H1 (cell line): ENCODE measurements around the gene GPR180. TPM values are rescaled to one million over a fixed set of nuclear protein-coding genes. Genes with fewer than 3 reads are reported as not detected.

Source experiments
- CTCF ChIA-PET: fragments of 300-600 bp; sonication (Branson Sonifier 250); formaldehyde crosslinking; loops from one replicate; lab custom pipeline; 2021; ENCODE audit not compliant: partially characterized antibody; lab: Charles Lee
- POLR2A ChIA-PET: fragments of 300-600 bp; sonication (Branson Sonifier 250); formaldehyde crosslinking; loops from one replicate; lab custom pipeline; 2021; ENCODE audit warnings: inconsistent platforms; ENCODE audit not compliant: partially characterized antibody; lab: Charles Lee
- DNase-seq, 2 experiments: peaks; one replicate each; pipeline versions ENCODE4 v3.0.0 to v3.0.0-alpha.2; 2010 to 2022; ENCODE audit warnings: low spot score in 2 of 2, low read depth in 1 of 2, mixed read lengths in 1 of 2
- FAIRE-seq: peaks from 2 replicates; lab custom pipeline; 2011; peaks lifted over from hg19 to GRCh38; lab: Jason Lieb, UNC
- H2AFZ ChIP-seq: 2 replicates; pipeline ENCODE4 v1.8.1; 2012; ENCODE audit warnings: low read length, inconsistent platforms
- H2AK5ac ChIP-seq: 2 replicates; pipeline ENCODE4 v1.6.1; 2013; ENCODE audit warnings: low read depth, low read length
- H2BK120ac ChIP-seq: replicated peaks from 2 replicates; pipeline ENCODE3; 2013; ENCODE audit warnings: low read depth, low read length, inconsistent platforms
- H2BK12ac ChIP-seq: 2 replicates; pipeline ENCODE4 v1.6.1; 2013; ENCODE audit warnings: low read depth, low read length
- H2BK15ac ChIP-seq: 2 replicates; pipeline ENCODE4 v1.6.1; 2013; ENCODE audit warnings: low read length
- H2BK20ac ChIP-seq: 2 replicates; pipeline ENCODE4 v1.6.1; 2013; ENCODE audit warnings: low read length
- H2BK5ac ChIP-seq: 2 replicates; pipeline ENCODE4 v1.6.1; 2013; ENCODE audit warnings: low read depth, low read length
- H3K14ac ChIP-seq: 2 replicates; pipeline ENCODE4 v1.6.1; 2013; ENCODE audit warnings: inconsistent platforms; ENCODE audit not compliant: insufficient read length
- H3K18ac ChIP-seq: 2 replicates; pipeline ENCODE4 v1.6.1; 2013; ENCODE audit warnings: low read length; ENCODE audit errors: extremely low read depth
- H3K23ac ChIP-seq: 2 replicates; pipeline ENCODE4 v1.6.1; 2013; ENCODE audit warnings: inconsistent platforms; ENCODE audit not compliant: insufficient read length
- H3K23me2 ChIP-seq: 2 replicates; pipeline ENCODE4 v1.6.1; 2013; ENCODE audit warnings: low read depth, low read length
- H3K27ac ChIP-seq: 2 replicates; pipeline ENCODE4 v1.6.1; 2011; ENCODE audit warnings: low read depth, low read length, inconsistent platforms
- H3K27me3 ChIP-seq, 4 experiments: replicated peaks in 1 of 4; 1 replicate in 1 of 4; 2 replicates in 3 of 4; pipeline versions ENCODE4 v1.6.1 to v1.8.1; 2011 to 2013; ENCODE audit warnings: low read length in 3 of 4, mild to moderate bottlenecking in 3 of 4, inconsistent platforms in 2 of 4, mixed read lengths in 2 of 4, moderate library complexity in 1 of 4; ENCODE audit not compliant: control insufficient read depth in 3 of 4, insufficient read depth in 3 of 4; ENCODE audit errors: extremely low read depth in 1 of 4
- H3K36me3 ChIP-seq, 4 experiments: 2 replicates each; pipeline versions ENCODE4 v1.6.1 to v1.8.1; 2011 to 2013; ENCODE audit warnings: mild to moderate bottlenecking in 4 of 4, low read length in 3 of 4, moderate library complexity in 2 of 4, control low read depth in 1 of 4, inconsistent platforms in 1 of 4; ENCODE audit not compliant: insufficient read depth in 4 of 4, control insufficient read depth in 2 of 4
- H3K4ac ChIP-seq: replicated peaks from 2 replicates; pipeline ENCODE3; 2013; ENCODE audit warnings: low read length, low read depth, mixed read lengths, inconsistent platforms; ENCODE audit not compliant: insufficient read length
- H3K4me1 ChIP-seq, 4 experiments: replicated peaks in 1 of 4; 1 replicate in 1 of 4; 2 replicates in 3 of 4; pipeline versions ENCODE4 v1.6.1 to v1.8.1; 2011 to 2013; ENCODE audit warnings: low read length in 3 of 4, inconsistent platforms in 2 of 4, mixed read lengths in 1 of 4; ENCODE audit not compliant: insufficient read depth in 4 of 4, control insufficient read depth in 3 of 4
- H3K4me2 ChIP-seq, 2 experiments: 2 replicates each; pipeline versions ENCODE4 v1.6.1 to v1.8.1; 2011 to 2013; ENCODE audit warnings: low read depth in 2 of 2, low read length in 2 of 2, control low read depth in 1 of 2, inconsistent platforms in 1 of 2, mild to moderate bottlenecking in 1 of 2; ENCODE audit not compliant: insufficient read depth in 1 of 2
- H3K4me3 ChIP-seq, 4 experiments: fragments of 200-600, 300-600 bp in 1 of 4; sonication (generic), shearing (Covaris generic), sonication (Bioruptor Twin) in 1 of 4; 2 replicates each; pipeline versions ENCODE4 v1.5.1 to v1.8.1; 2011 to 2016; ENCODE audit warnings: low read length in 4 of 4, low read depth in 3 of 4, control low read depth in 2 of 4, inconsistent platforms in 2 of 4, mild to moderate bottlenecking in 2 of 4, mixed read lengths in 1 of 4, moderate library complexity in 1 of 4; ENCODE audit not compliant: insufficient read depth in 2 of 4; ENCODE audit errors: extremely low read depth in 1 of 4
- H3K56ac ChIP-seq: replicated peaks from 2 replicates; pipeline ENCODE3; 2013; ENCODE audit warnings: low read depth, mild to moderate bottlenecking, mixed read lengths, low read length, inconsistent platforms; ENCODE audit not compliant: insufficient read length
- H3K79me1 ChIP-seq: 2 replicates; pipeline ENCODE4 v1.6.1; 2013; ENCODE audit warnings: low read depth, low read length, control low read depth
- H3K79me2 ChIP-seq, 2 experiments: 2 replicates each; pipeline versions ENCODE4 v1.6.1 to v1.8.1; 2012 to 2013; ENCODE audit warnings: low read length in 2 of 2, mild to moderate bottlenecking in 2 of 2, inconsistent platforms in 1 of 2; ENCODE audit not compliant: insufficient read depth in 2 of 2, control insufficient read depth in 1 of 2
- H3K9ac ChIP-seq, 4 experiments: replicated peaks in 1 of 4; 1 replicate in 1 of 4; 2 replicates in 3 of 4; pipeline versions ENCODE4 v1.6.1 to v1.8.1; 2011 to 2013; ENCODE audit warnings: low read depth in 3 of 4, low read length in 3 of 4, control low read depth in 2 of 4, mild to moderate bottlenecking in 2 of 4, moderate library complexity in 2 of 4, inconsistent platforms in 1 of 4; ENCODE audit errors: extremely low read depth in 1 of 4
- H3K9me3 ChIP-seq, 2 experiments: 2 replicates each; pipeline versions ENCODE4 v1.6.1 to v1.8.1; 2012 to 2013; ENCODE audit warnings: mild to moderate bottlenecking in 2 of 2, moderate library complexity in 2 of 2, control low read depth in 1 of 2, inconsistent platforms in 1 of 2, low read depth in 1 of 2, low read length in 1 of 2, mixed read lengths in 1 of 2; ENCODE audit not compliant: insufficient read depth in 2 of 2
- H4K20me1 ChIP-seq, 2 experiments: replicated peaks in 1 of 2; 2 replicates each; pipeline versions ENCODE3 to v1.8.1; 2011 to 2013; ENCODE audit warnings: inconsistent platforms in 2 of 2, low read length in 2 of 2, mild to moderate bottlenecking in 1 of 2; ENCODE audit not compliant: insufficient read depth in 2 of 2, control insufficient read depth in 1 of 2
- H4K5ac ChIP-seq: 2 replicates; pipeline ENCODE4 v1.6.1; 2013; ENCODE audit warnings: low read length, low read depth, mixed read lengths, inconsistent platforms; ENCODE audit not compliant: insufficient read length
- H4K8ac ChIP-seq: 2 replicates; pipeline ENCODE4 v1.8.0; 2013; ENCODE audit warnings: mild to moderate bottlenecking, moderate library complexity, low read length, inconsistent platforms; ENCODE audit not compliant: insufficient read depth; ENCODE audit errors: extremely low read depth
- H4K91ac ChIP-seq: replicated peaks from 2 replicates; pipeline ENCODE3; 2013; ENCODE audit warnings: low read length, mixed read lengths, inconsistent platforms; ENCODE audit not compliant: insufficient read length
- CHD2 ChIP-seq: IDR thresholded peaks from 2 replicates; pipeline ENCODE4 v1.6.1; 2012; ENCODE audit warnings: low read length, improper control_type of control experiment
- GTF2F1 ChIP-seq: IDR thresholded peaks from 2 replicates; pipeline ENCODE4 v1.6.1; 2012; ENCODE audit warnings: low read depth, low read length, improper control_type of control experiment, borderline replicate concordance
- HDAC6 ChIP-seq: IDR thresholded peaks from one replicate; pipeline ENCODE4 v1.7.1; 2012; ENCODE audit warnings: low read depth, mild to moderate bottlenecking, inconsistent platforms, low read length, moderate library complexity
- RFX5 ChIP-seq: IDR thresholded peaks from 2 replicates; pipeline ENCODE4 v1.6.1; 2011; ENCODE audit warnings: low read depth, low read length, improper control_type of control experiment, borderline replicate concordance
- TAF7 ChIP-seq: optimal IDR thresholded peaks from 2 replicates; pipeline ENCODE3; 2011; ENCODE audit warnings: low read depth, mild to moderate bottlenecking, inconsistent platforms, low read length, moderate library complexity, borderline replicate concordance
- WGBS, 2 experiments: shearing (Covaris generic) in 1 of 2; methylation state at CpG; one replicate each; pipeline versions ENCODE4 v1.1.6 to v1.1.7; 2013 to 2015; ENCODE audit warnings: low lambda C conversion rate in 2 of 2, mixed read lengths in 2 of 2, inconsistent platforms in 1 of 2, low coverage in 1 of 2, missing lambda C conversion rate in 1 of 2; ENCODE audit not compliant: insufficient replicate concordance in 2 of 2, insufficient coverage in 1 of 2, insufficient read length in 1 of 2; ENCODE audit errors: extremely low coverage in 1 of 2, missing lambda C conversion rate in 1 of 2; 5-methylcytosine and 5-hydroxymethylcytosine counted together
- polyA plus RNA-seq, 7 experiments: library from polyadenylated mRNA; depleted of rRNA in 3 of 7; stranded (reverse) in 5 of 7; unstranded in 2 of 7; fragments of >200 nt in 5 of 7; fragments of 200-250 nt in 2 of 7; gene quantifications; 1 replicate in 5 of 7; 2 replicates in 1 of 7; 4 replicates in 1 of 7; pipeline versions ENCODE4 v1.2.1 to v1.2.3, GENCODE V29; 2011 to 2013; ENCODE audit warnings: missing spikeins in 2 of 7, mixed read lengths in 2 of 7
- total RNA-seq: library from RNA; stranded (reverse); fragmentation: NEBNext Ultra II Directional; extraction: Animal tissue kit (Norgen Biotek cat#: 25700); gene quantifications from 2 replicates; pipeline ENCODE4 v1.2.1, GENCODE V29; 2021
- TF ChIP-seq, protein P1 (sequence below), 3 experiments: IDR thresholded peaks; 1 replicate in 2 of 3; 2 replicates in 1 of 3; pipeline versions ENCODE4 v1.5.1 to v1.6.1; 2011; ENCODE audit warnings: low read length in 3 of 3, mild to moderate bottlenecking in 3 of 3, inconsistent platforms in 2 of 3, low read depth in 1 of 3, moderate library complexity in 1 of 3; ENCODE audit not compliant: insufficient read depth in 1 of 3; ENCODE audit errors: control extremely low read depth in 1 of 3
- TF ChIP-seq, protein P2 (sequence below): IDR thresholded peaks from 2 replicates; pipeline ENCODE4 v1.6.1; 2011; ENCODE audit warnings: low read length, improper control_type of control experiment
- TF ChIP-seq, protein P3 (sequence below): IDR thresholded peaks from 2 replicates; pipeline ENCODE4 v1.6.1; 2012; ENCODE audit warnings: low read length, inconsistent platforms

Gene GPR180
- total and polyA plus RNA-seq, 2 of the 8 experiments (the other 6 are each of a cell fraction or from before 2014, with no cell fraction given): 1.8 to 4.8 TPM

DNA sequence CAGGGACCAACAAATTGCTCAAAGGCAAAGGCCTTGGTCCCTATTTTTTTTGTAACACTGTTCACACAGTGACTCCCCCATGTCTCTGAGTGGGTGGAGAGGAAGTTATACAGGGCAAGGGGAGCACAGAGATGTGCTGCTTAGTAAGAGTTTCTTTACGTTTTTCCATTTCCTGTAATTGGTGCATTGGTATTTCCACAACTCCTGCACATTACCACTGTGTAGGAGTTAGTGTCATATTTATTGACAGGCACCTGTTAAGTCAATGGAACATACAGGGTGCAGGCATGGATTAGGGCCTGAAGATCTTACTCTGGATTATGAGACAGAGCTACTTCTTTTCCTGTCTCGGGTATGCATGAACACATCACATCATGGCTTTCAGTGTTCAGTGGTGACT is 65.5 kb downstream of the GPR180 start:
- Histone ChIP-seq H2BK5ac (no peak overlapping the region), H3K9ac (no peak overlapping the region), H2BK15ac (no peak overlapping the region; the same call in 1 of the 2 replicates), H3K79me2 (no peaks in the 10 kb centered on the region), H4K5ac (no peak overlapping the region), H3K9me3 (no peaks in the 10 kb centered on the region), H3K4ac (no peak overlapping the region), H2BK120ac (no peak overlapping the region), H3K14ac (no peak overlapping the region), H4K8ac (no peak overlapping the region), H3K18ac (no peak overlapping the region), H3K4me1 (peaks cover 0 to 2% (median 0%) of the 10 kb centered on the region in 4 experiments; a peak in 2 of 7 replicates), H3K36me3 (no peaks in the 10 kb centered on the region), H2BK20ac (no peak overlapping the region), H3K4me3 (no peak overlapping the region), H3K27me3 (no peaks in the 10 kb centered on the region), H2AK5ac (no peak overlapping the region), H4K20me1 (no peaks in the 10 kb centered on the region), H3K4me2 (no peak overlapping the region), H3K23me2 (no peaks in the 10 kb centered on the region), H3K27ac (no peak overlapping the region), H3K79me1 (no peaks in the 10 kb centered on the region), H3K56ac (no peak overlapping the region), H2BK12ac (no peak overlapping the region), H4K91ac (no peak overlapping the region), H2AFZ (no peak overlapping the region), H3K23ac (no peak overlapping the region)
- ChIA-PET CTCF (interaction anchor here (1.0 to 2.4 kb wide), 2 partner anchors 8 to 10 kb away, joined by 3 to 14 read pairs; no protein-coding TSS in a partner anchor), POLR2A (no interaction called here)
- FAIRE-seq (no peak), DNase-seq (no peak)
- WGBS, 2 experiments: 82% methylated on average over 2 of the region's 2 CpGs; no CpG with 5 or more reads in 1 of the 2 experiments
- TF ChIP-seq RFX5: no peak
- no peak for TF ChIP-seq TAF7
- TF ChIP-seq, protein P1, sequence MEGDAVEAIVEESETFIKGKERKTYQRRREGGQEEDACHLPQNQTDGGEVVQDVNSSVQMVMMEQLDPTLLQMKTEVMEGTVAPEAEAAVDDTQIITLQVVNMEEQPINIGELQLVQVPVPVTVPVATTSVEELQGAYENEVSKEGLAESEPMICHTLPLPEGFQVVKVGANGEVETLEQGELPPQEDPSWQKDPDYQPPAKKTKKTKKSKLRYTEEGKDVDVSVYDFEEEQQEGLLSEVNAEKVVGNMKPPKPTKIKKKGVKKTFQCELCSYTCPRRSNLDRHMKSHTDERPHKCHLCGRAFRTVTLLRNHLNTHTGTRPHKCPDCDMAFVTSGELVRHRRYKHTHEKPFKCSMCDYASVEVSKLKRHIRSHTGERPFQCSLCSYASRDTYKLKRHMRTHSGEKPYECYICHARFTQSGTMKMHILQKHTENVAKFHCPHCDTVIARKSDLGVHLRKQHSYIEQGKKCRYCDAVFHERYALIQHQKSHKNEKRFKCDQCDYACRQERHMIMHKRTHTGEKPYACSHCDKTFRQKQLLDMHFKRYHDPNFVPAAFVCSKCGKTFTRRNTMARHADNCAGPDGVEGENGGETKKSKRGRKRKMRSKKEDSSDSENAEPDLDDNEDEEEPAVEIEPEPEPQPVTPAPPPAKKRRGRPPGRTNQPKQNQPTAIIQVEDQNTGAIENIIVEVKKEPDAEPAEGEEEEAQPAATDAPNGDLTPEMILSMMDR (IDR thresholded peaks at IDR 0.05; ENCODE audit: control extremely low read depth in 1 of 3, insufficient read depth in 1 of 3, low read depth in 1 of 3, low read length in 3 of 3): no peak
- TF ChIP-seq, protein P2, sequence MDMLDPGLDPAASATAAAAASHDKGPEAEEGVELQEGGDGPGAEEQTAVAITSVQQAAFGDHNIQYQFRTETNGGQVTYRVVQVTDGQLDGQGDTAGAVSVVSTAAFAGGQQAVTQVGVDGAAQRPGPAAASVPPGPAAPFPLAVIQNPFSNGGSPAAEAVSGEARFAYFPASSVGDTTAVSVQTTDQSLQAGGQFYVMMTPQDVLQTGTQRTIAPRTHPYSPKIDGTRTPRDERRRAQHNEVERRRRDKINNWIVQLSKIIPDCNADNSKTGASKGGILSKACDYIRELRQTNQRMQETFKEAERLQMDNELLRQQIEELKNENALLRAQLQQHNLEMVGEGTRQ: no peak
- no peak for TF ChIP-seq GTF2F1
- TF ChIP-seq CHD2: no peak
- TF ChIP-seq, protein P3, sequence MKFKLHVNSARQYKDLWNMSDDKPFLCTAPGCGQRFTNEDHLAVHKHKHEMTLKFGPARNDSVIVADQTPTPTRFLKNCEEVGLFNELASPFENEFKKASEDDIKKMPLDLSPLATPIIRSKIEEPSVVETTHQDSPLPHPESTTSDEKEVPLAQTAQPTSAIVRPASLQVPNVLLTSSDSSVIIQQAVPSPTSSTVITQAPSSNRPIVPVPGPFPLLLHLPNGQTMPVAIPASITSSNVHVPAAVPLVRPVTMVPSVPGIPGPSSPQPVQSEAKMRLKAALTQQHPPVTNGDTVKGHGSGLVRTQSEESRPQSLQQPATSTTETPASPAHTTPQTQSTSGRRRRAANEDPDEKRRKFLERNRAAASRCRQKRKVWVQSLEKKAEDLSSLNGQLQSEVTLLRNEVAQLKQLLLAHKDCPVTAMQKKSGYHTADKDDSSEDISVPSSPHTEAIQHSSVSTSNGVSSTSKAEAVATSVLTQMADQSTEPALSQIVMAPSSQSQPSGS: no peak
- TF ChIP-seq HDAC6: no peak
